ENCODE data around the gene RIPOR2.

RIPOR2 gene

DNA sequence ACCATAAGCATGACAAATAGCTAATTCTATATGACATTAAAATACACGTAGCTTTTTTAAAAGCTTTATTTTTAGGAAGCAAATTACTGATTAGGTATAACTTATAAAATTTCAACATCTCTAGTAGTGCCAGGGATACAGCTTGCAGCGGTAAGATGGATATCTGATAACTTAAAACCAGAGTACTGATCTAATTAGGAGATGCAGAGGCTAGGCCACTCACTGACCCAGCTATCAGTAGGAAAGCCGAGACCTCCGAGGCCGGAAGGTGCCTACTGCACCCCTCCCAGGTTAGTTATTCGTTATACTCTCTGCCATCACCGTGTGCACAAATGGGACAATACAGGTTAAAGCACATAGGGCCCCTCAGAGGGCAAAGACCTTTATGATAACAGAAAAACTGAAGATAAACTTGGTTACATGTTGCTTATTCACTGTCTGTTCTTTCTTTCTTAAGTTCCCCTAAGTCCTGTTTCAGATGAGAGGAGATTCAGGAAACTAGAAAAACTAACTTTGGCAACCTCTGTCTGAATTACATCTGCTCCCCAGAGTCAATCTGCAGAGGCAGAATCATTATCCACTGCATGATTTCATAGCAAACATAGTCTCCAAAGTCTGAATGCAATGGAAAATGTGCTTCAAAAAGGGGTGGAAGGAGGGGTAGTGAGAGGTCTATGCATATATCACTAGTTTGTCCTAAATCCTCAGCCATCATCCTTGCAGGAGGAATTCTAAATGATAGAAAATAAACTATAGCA lies 60.8 kb downstream of the RIPOR2 start:
- no peak for DNase-seq

DNA sequence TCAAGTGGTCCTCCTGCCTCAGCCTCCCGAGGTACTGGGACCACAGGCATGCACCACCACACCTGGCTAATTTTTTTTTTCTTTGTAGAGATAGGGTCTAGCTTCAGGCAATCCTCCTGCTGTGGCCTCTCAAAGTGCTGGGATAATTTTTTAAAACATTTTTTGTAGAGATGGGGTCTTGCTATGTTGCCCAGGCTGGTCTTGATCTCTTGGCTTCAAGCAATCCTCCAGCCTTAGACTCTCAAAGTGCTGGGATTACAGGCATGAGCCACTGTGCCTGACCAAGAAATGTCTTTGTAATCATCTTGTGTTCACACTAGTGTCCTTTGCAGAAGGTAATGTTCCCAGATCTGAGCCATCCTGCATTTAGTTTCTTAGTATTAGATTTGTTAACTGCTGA lies 61.6 kb downstream of the RIPOR2 start:
- DNase-seq = no peak

DNA sequence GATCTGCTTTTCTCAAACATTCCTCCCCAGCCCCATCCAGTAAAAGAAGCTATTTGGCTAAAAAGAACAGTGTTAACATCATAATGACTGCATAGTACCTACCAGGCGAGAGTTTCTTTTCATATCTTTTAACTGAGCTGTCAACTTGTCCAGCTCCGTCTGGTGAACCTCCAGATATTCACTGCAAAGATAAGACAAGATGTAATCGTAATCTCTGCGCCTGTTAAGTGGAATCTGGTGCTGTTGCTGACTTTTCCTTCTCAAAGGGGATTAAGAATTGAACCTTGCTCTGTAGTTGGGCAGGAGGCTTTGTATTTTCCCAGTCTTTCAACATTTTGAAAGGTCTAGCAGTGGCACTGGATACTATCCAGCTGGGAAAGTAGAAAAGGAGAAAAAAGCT lies 63.0 kb downstream of the RIPOR2 start:
- no peak for DNase-seq

DNA sequence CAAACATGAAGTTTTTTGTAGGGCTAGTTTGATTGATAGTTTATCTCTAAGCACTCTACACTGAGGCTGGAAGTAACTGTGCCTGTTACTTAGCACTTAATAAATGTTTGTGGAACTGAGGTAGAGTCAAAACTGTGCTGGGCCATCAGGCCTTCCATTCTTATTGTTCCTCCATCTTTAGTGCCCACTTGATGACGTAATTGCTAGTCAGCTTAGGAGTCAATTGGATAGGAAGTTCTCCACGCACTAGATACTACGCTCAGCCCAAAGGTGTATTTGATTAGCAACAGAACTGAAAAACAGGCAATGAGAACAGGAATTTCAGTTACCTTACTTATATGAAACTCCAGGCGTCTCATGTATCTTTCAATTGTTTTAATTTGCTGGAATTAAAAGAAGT lies 67.0 kb downstream of the RIPOR2 start:
- DNase-seq = no peak

DNA sequence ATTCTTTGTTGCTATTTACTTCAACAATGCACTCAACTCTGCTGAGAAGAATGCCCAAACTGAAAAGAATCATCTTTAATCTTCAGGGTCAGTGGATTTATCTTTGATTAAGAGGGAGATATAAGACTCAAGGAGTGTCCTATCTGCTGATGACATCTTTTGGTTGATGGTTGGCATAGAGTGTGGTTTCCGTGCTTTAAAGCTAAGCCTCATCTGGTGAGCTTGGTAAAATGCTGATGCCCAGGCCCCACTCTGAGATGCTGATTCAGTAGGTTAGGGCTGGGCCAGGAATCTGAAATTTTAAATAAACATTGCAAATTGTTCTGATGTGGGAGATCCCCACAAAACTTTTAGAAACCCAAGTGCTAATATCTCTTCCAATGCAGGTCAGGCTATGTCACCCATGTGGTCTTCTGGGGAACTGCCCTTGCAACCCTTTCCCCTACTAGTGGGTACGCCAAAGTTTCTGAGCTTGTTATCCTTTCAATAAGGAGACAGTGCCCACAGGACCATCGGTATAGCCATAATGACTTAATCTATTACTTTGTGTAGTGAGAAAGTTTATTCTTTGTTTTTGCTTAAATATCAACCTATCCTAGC lies 68.6 kb downstream of the RIPOR2 start:
- no peak for DNase-seq

DNA sequence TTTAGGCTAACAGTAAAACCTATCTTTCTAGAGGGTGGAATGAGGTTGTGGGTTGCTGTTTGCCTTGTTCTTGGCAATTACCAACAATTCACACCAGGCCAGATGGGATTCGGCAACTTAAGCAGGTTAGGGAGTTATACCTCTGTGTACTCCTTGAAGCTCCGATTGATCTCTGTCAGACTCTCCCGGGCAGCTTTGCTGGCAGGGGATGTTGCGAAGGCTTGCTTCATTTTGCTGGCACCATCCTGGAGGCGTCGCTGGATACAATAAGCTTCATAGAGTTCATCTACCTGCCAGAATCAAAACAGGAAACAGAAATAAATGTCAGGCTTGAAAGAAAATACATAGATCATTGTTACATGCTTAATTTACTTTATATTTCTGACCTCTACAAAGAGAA lies 70.6 kb downstream of the RIPOR2 start:
- no peak for DNase-seq

DNA sequence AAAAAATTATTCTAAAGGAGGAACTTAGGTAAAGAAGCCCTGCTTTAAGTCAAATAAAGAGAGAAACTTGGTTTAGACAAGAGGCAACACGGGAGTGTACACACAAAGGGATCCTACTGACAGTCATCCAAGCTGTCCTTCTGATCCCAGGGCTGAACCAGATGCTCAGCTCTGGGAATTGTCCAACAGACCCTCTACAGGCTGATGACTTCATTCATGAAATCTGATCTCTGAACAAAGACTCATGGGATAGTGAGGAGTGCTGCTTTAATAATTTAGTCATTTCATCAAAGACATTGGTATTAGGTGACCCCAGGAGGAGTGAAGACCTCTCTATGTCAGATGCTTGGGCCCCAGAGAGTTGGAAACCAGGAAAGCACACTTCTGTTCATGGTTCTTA lies 71.4 kb downstream of the RIPOR2 start:
- DNase-seq = no peak

DNA sequence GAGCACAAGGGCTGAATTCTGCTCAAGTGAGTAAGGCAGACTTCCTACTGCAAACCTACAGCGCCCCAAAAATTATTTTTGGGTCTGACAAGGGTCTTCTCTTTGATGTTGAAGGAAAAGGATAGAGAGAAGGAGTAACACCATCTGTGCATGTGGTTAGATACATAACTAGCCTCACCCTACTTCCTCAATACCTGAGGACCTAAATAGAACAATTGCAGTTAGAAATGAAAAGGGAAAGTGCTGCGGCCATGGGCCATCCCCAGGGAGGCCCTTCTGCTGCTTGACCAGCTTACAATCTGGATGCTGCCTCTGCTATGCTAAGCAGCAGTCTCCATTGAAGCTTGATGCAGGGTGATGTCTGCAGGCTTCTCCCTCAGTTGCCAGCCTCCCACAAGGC lies 73.8 kb downstream of the RIPOR2 start:
- no peak for DNase-seq

DNA sequence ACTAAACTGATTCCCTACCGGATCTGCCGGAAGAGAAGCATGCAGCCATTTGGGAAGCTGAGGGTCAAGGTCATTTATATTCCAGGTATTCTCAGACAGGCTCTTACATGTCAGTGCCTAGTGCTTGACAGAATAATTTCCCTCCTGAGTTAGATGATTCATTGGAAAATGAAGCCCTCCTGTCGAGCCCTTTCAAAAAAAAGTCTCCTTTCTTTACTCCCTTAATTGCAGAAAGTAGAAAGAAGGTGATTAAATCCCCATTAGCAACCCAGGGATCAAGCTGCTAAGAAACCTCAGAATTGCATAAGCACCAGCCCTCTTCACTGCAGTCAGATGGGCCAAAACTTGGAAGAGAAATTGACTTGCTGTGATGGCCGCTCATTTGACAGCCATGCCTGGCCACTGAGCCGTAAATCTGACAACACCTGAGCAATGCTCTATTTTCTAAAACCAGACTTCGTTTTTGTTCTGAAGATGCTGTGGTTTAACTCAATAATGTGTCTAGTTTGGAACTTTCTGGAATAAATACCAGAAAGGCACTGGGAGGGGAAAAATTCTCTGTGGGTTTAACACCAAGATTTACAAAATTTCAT lies 76.1 kb downstream of the RIPOR2 start:
- no peak for DNase-seq

DNA sequence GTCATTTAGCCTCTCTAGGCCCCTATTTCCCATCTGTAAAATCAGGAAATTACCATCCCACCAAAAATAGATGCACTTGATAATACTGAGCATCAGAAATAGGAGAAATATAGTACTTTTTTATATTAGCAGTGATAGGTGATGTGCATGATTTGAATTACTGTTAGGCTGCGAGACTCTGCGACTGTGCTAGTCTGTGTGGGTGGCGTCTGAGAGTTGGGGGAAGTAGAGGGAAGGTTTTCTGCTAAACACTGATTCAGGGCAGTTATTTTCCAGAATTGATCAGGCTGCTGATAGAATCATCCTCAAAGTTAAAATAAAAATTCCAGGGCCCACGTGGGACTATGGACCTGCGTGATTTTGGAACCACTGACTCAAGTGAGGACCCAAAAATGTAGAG lies 76.6 kb downstream of the RIPOR2 start:
- DNase-seq = no peak

DNA sequence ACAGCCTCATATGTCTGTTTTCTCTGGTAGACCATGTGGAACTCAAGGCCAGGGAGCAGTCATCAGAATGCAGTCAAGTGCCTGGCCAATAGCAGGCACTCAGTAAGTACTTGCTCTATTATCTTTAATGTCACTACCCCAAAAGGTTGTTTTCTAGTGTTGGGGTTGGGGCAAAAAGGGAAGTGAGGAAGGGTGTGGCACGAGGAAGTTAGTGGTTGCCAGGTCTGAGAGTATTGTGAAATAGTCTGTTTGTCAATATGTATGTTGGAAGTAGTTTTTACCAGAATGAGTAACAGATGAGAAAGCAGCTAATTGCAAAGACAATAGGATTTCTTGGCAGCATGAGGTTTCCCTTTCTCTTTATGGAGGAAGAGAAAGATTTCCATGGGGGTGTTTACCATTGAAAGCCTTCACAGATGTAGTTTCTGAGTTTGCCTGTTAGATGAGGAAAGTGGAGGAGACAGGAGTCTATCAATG lies 77.5 kb downstream of the RIPOR2 start:
- peak; percentile 32 for DNase-seq

DNA sequence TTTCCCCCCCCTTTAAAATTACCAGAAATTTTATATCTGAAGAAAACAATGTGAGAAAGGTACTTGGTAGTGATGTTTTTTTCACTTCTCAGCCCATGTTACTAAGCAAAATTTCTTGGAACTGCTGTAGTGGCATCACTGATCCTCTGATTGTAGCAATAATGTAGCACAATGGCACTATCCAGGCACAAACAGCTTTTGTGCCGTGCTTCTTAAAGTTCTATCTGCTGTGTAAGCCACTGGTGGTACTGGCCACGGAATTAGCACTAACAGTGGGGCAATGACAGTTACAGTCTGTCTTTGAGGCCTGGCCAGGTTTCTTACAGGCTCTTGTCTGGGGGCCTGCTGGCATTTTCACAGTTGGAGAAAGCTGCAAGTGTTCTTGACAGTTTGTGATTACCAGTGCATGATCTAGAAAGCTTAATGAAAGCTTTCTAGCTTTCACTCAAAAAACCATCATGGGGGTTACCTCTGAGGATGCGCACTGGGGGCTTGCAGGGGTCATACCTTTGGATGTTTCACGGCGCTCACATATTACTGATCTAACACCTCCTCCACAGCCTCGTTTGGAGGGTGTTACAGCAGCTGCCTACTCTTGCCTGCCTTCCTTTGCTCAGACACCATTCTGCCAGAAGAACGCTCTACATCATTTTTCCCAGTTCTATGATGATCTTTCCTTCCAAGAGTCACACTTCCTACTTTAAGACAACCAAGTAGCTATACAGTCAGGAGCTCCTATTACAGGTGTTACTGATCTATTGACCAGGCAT lies 78.7 kb downstream of the RIPOR2 start:
- DNase-seq = no peak

DNA sequence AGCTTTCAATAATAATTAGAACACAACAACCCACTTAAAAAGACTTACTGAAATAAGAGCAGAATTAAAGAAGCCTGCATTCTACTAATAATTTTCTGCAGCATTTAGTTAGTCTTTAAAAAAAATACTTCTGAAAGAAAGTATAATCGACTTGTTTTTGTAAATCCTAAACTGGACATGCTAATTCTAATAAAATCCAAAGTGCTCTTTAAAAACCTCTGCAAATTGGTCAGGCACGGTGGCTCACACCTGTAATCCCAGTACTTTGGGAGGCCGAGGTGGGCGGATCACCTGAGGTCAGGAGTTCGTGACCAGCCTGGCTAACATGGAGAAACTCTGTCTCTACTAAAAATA lies 79.5 kb downstream of the RIPOR2 start:
- no peak for DNase-seq

DNA sequence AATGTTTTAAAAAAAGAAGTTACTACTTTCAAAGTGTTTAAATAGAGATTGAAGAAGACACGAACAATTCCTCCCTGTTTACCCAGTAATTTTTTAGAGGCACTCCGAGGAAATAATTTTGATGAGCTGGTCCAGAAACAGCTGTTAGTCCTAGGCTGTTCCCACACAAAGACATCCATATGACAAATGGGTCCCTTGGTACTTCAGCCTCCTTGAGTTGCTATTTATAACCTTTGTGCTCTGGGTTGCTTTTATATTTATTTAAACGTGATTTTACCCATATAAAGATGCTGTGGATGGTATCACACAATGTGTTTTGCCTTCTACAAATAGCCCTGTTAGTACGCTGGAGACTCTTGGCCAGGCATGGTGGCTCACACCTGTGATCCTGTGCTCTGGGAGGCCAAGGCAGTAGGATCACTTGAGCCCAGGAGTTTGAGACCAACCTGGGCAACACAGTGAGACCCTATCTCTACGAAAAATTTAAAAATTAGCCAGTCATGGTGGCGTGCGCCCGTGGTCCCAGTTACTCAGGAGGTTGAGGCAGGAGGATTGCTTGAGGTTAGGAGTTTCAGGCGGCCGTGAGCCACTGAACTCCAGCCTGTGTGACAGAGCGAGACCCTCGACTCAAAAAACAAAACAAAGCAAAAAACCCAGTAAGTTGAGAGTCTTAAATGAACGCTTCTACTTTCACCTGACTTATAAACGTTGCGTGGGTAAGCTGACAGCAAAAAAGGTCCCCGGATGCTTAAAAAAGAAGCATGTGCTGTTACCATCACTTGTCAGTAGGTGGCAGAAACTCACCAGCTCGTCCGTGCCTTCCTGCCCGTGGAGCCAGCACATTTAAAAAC lies 80.1 kb downstream of the RIPOR2 start:
- DNase-seq = peak; percentile 43

DNA sequence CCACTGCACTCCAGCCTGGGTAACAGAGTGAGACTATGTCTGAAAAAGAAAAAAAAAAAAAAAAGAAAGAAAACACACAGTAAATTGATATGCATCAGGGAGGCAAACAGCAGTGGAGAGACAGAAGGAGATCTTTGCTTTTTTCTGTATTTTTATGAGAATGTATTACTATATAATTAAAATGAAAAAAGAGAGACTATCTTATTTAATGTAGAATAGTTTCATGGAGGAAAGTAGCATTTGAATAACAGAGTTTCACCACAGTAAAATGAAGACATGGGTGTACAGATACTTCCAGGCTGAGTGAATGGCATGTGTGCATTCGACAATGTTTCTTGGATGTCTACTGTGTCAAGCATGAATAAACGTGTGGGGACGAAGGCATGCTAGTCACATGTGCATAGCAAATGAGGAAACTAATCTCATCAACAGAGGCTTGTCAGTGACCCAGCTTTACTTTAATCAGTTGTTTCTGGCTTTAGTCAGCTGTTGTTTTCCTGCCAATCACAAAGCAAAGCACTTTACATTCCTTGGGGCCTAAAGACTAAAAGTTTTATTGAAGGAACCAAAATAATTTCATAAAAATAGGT lies 81.6 kb downstream of the RIPOR2 start:
- no peak for DNase-seq

DNA sequence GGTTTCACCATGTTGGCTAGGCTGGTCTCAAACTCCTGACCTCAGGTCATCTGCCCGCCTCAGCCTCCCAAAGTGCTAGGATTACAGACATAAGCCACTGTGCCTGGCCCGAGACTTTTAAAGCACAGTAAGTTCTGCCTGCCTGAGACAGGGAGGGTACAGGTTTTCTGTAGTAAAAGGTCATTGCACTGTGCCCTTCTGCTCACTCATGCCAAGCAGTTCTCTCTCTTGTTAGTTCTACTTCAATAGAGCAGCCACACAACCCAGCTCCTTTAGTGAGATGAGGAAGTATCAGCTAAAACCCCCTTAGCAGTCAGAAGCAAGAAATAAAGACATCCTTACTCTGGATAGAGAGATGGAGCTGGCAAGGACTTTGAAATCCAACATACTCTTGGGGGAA lies 84.7 kb downstream of the RIPOR2 start:
- DNase-seq = no peak

DNA sequence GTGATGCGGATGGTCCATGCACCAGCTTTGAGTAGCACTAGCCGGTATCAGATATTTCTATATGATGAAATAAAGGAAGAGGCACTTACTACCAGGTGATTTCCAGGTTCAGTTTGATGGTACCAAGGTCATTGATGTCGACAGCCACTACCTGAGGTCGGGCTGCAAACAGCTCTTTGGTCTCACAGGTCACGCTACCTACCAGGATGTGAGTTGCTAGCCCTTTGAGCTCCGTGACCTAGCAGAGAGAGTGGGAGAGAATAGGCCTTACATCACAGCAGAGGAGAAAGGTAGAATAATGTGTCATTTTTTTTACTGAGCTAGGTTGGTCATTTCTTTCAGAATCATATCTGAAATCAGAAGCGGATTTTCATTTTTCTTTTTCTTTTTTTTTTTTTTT lies 86.0 kb downstream of the RIPOR2 start:
- DNase-seq = no peak

DNA sequence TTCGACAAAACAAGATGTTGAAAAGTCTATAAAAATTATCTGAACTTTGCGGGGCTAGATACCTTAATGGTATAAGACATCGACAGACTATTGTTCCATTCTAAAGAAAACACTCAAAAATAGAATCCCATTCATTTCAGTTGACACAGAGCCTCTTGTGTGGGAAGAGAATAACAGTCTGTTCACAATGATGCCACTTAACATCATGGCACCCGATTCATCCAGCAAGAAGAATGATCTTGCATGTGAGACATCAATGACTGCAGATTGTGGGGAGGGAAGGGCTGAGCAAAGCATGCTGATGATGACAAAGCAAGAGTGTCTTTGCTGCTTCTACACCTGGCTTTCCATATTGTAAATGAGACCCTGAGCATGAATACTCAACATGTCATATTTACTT lies 87.3 kb downstream of the RIPOR2 start:
- DNase-seq = no peak

DNA sequence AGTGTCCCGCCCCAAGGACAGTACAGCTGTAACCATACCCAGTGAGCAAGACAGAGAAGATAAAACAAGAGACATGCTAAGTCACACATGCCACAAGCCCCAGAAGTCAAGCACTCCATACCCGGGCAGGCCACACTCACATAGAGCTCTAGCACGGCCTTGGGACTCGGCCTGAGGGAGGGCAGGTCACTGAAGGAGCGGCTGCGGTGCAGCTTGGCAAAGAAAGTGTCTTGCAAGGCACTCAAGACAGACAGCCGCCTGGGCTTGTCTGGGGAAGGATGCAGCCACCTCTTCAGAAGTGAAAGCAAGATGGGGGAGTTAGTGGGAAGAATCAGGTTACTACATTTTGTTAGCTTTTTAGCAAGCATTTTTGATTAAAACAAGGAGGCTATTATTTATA lies 88.4 kb downstream of the RIPOR2 start:
- no peak for DNase-seq

DNA sequence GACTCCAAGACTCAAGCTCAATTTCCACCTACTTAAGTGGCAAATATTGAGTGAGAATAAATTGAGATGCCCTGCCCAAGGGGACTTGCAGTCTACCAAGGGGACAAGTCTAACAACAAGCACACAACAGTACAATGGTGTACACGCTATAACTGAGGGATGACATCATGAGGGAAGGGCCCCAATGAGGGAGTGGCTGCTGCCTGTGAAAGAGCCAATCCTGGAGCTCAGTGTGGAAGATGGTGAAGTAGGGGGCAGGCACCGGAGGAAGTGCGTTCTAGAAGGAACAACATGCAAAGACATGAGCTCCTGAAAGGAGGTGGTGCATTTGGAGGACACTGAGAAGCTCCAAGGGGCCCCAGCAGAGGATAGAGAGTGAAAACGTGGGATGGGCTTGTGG lies 90.2 kb downstream of the RIPOR2 start:
- DNase-seq = no peak

DNA sequence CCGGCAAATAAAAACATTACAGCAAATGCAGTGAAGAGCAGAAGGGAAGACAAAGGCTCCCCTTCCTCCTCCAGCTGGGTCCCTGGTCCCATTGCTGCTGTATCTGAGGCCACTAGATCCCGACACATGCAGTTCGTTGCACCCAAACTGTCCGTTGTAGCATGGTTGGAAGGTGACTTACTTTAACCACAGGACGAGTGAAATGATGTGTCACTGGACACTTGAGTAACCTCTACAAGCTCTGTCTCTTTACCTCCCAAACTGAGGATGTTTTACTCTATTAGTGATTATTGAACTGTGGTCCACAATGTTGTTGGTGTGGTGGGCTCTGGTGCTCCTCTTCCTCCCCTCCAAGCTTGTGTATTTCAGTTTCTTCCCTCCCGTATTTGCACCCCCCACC lies 90.9 kb downstream of the RIPOR2 start:
- DNase-seq = no peak

DNA sequence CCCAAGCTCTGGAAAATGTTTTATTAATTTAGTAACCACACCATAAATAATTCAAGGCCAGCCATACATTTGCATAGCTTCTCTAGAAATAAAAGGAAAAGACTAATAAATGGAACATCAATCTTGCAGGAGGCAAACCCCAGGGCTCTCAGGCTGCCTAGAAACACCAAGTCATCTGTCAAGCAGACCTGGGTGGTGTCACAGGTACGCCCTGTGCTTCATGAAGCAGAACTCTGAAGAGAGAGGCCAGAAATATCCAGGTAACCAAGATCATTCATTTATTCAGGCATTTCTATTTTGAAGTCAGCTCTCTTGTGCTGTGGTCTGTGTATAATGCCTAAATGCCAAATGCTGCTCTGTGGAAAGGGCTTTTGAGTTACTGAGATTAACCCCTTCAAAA lies 91.7 kb downstream of the RIPOR2 start:
- DNase-seq = no peak

Measured in HCEC 1CT (cell line).